NCI-H128 (cell line): Measurements from ENCODE around the gene ZNF740.

Experiments used
- DNase-seq: peaks from one replicate; lab custom pipeline; 2025; ENCODE audit not compliant: unreplicated experiment; lab: John Stamatoyannopoulos, UW

Gene ZNF740

GRCh38 chr12:53212931-53213330 is 32.4 kb downstream of the ZNF740 start:
- DNase-seq = no peak

DNA sequence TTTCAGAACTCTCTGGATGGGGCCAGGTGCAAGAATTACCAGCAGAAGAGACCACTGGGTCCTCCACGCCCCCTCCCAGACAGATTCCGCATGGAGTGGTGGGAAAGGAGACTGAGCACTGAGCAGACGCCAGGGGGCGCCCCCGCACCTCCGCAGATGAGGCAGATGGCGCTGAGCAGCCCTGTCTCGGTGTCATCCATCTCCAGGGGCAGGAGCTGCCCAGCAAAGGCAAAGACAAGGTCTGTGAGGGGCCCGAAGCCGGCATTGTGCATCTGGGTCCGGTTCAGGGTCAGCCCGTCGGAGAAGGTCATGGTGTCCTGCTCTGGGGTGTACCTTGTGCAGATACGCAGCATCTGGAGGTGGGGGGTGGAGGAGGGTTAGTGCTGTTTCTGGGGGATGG is 32.8 kb downstream of the ZNF740 start:
- DNase-seq = peak; percentile 56

- no peak for DNase-seq
These were observed 33.7 kb downstream of the ZNF740 start for GRCh38 chr12:53214221-53214620.

GRCh38 chr12:53214687-53215455 is 34.3 kb downstream of the ZNF740 start:
- no peak for DNase-seq

- DNase-seq = no peak
These were observed 35.0 kb downstream of the ZNF740 start for GRCh38 chr12:53215497-53215896.

DNA sequence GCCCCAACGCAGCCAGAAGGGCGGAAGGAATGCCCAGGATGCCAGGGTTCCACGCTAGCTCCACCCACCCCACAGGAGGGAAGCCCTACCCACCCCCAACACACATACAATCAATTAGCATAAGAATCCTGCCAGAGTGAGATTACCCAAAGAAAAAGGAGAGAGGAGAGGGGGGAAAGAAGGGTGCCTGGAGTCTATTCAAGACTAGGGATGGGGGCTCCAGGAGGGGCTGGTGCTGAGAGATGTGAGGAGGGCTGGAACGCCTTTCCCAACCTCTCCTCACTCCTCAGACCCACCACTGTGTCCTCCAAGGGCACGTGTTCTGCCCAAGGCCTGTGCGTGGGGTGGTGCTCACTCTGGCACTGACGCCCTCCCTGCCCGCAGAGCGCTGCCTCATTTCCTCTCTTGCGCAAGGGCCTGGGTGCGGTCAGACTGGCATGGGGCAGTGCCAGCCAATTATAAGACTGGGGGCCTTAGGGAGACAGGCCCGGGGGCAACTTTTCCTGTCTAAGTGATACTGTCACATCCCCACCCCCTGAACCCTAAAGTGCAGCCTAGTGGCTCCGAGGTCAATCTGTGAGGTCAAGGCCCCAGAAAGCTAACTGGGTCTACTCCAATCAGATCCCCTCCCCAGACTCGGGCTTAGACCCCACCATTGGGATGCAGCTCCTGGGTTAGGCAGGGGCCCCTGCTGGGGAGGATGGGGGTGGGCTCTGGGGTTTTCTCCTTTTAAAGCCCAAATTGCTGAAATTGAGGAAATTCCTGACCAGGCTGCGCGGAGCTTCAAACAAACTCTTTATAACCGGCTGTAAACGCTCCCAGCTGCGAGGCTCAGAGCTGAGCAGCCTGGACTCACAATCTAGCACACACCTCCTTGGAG is 36.8 kb downstream of the ZNF740 start:
- no peak for DNase-seq

DNA sequence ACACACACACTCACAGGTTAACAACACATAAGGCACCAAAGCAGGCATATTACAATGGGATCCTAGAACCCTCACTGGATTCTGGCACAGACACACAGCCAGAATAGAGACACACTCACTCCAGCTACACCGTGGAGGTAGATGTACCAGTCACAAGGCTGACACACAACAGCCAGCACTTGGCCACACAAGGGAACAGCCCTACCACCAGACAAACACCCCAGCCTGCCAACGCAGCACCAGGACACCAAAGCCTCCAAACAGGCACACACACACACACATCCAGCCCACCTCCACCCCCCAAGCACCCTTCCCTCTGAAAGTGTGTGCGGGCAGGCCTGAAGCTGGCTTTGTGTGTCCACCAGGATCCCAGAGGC is 37.4 kb downstream of the ZNF740 start:
- no peak for DNase-seq

DNA sequence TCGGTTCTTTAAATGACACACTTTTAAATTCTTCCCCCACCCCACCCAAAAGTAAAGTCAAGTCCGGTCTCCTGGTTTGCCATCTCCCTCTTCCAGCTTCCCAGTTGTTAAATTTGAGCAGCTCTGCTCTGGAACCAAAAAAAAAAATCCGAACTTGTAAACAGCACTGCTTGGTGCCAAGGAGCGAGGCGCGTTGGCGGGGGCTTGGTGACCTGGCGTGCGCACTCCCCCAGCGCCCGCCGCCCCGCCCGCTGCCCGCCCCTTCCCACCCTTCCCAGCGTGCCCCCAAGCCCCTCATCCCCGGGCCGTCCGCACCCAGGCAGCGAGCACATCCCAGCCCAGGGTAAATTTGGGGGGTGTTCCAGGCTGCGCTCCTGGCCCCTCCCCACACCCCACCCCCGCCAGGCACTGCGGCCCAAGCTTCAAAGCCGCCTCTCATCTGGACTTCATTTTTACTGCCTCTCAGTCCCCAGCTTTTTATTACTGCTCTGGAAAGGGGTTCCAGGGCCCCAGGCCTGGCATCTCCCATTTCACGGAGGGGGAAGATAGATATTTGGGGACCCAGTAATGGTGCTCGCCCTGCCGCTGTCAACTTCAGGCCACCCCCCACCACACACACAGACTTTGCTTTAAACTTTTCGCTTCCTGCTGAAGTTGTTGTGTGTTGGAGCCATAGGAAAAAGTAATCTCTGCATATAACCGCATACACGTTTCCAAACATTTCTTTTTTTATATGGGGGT is 38.2 kb downstream of the ZNF740 start:
- DNase-seq = no peak

DNA sequence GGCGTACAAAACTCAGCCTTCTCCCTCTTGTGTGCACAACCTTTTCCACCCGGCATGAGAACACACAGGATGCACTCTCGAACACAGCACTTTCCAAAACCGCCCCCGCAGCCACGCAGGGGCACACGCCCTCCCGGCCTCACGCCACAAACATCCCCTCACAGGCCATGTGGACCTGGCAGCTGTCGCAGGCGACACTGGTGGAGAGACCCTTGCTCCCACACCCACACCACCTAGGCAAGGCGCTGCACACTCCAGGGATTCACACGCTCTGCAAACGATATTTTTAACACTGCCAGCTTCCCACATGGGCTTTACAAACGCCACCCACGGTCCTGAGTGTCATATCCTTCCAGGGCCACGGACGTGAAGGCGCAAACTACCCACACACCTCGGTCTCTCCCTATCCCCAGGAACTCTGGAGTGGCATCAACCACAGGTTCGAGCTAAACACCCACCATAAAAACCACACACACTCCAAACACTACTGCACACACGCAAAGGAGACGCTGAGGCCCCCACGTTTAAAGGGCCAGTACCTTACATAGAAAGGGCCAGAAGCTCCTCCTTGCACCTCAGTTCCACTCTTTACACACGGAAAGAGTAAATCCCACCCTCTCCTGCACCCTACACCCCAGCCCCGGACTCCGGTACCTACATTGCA is 38.9 kb downstream of the ZNF740 start:
- DNase-seq = no peak

- no peak for DNase-seq
These were observed 39.6 kb downstream of the ZNF740 start for GRCh38 chr12:53219956-53220693.

- peak; percentile 73 for DNase-seq
These were observed 40.2 kb downstream of the ZNF740 start for GRCh38 chr12:53220694-53221202.

DNA sequence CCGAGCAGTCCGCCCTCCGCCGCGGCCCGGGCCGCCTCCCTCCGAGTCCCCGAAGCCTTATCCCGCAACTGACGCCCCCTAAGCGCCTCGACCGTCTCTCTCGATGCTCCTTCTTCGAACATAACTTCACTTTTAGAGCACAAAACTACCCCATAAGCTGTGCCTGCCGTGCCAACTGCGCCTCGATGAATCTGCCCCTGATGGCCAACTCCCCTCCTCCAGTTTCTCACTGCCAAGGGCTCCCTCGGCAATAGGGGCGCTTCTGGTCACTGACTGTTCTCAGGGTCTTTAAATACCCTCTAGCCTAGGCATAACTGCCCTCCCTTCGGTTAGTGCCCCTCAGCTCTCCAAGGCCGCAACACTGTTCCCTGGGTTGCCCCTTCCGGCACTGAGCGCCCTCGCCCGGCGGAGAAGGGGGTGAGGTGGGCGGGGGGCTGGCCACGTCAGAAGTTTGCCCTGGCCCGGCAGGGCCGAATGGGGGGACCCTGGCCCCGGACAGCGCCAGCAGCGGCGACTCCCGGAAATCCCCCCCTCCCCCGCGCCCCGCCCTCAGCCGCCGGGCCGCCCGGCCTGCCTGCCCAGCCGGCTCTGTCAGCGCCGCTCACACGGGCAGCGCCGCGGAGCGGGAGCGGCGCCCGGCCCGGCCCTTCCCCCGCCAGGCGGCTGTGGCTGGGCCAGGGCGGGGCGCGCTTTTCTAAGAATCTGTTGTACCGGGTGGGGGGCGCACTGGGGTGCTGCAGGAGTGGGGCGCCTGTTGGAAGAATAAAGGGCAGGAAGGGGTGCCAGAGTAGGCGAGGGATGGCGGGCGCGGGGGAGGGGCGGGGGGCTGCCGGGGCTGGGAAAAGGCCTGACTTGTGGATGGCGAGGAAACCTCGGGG is 40.9 kb downstream of the ZNF740 start:
- DNase-seq = no peak

DNA sequence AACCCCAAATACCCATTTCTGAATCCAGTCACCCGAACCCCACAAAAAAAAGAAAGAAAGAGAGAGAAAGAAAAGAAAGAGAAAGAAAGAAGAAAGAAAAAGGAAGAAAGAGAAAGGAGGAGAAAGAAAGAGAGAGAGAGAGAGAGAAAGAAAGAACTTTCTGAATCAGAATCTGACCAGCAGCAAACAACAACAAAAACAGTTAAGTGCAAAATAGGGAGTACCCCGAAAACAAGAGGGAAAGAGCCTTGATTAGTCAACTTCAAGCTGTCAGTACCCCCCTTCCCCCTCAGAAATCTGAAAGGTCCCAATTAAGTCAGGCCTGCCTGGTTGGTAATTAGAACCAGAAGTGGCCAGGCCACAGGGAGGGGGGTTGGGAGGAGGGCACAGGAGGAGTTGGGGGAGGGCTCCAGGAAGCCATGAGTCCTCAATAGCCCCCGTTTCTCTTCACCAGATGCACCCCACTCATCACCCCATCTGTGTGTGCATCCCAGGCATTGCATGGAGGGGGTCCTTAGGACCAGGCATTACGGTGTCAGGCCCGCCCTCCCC is 41.7 kb downstream of the ZNF740 start:
- no peak for DNase-seq

DNA sequence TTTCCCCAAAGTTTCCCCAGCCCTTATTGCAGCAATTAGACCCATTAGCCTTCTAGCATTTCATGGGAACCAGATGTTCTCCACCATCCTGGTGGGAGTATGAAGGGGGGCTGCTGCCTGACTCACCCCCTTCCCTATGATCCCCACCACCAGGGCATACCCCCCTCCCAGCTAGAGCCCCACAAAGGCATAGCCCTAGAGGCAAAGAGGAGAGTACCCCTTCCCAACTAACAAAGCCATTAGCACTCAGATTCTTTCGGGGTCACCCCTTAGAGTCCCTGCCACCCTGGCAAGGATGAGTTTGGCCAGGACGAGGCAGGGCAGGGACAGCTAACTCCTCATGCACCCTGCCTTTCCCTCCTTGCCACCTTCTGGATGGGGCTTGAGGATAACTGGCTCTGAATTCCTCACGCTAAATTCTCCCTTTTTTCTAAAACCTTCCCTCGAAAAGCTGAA is 42.3 kb downstream of the ZNF740 start:
- DNase-seq = no peak

DNA sequence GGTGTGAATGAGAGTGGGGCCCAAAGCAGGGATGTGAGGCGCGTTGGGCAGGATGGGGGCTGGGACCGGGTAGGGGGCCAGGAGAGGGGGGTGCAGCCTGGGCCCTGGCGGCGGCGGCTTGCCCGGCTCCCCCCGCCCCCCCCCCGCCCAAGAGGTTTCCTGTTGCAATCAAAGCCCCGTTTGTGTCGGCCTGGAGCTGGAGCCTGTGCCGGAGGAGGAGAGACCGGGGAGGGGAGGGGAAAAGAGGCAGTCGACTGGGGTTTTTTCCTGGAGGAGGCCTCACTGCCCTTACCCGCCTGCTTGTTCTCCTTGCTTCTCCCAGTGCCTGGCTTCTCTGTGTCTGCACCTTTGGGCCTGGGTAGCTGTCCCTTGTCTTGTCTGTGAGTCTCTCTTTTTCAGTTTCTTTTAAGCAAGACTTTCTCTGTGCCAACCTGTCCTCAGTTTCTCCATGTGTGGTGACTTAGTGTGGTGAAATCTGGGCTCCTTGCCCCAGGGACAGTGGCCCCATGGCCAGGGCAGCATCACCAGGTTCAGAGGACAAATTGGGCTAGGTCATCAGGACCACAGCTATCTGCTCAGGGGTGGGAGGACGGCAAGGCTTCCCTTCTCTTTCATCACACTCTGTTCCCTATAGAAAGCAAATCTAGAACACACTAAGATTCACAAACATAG is 43.0 kb downstream of the ZNF740 start:
- DNase-seq = no peak

- DNase-seq = no peak
These were observed 43.8 kb downstream of the ZNF740 start for GRCh38 chr12:53224061-53224896.

DNA sequence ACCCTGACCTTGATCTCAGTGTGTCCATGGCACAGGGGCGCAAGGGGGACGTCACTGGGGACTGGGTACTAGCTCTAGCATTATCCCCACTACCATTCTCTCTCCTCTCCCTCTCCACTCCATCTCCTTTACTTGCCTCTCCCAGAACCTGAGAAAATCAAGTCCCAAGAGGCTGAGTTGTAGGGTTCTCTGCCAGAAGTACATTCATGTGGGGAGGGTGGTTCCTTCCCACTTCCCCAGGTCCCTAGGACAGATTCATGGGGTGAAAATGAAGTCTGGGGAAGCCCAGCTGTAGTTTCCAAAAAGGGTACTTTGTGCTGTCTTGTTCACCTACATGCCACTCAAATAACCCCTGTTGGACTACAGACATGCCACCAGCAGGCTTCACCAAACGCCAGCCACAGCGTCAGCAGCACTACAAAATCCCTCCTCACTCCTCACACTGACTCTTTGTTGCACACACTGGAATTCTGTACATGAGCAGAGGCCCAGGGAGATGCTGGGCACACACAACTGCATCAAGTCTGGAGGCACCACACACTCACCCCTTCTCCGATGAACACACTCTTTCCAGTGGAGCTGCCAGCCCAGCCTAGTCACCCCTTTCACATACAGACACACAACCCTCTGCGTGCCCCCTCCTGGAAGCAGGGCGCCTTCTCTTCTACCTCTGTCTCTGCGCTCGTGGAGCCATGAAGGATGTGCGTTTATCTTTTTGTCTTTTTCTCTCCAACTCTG is 44.5 kb downstream of the ZNF740 start:
- DNase-seq = no peak
